ENCODE measurements around the gene MYO18A. TPM values are rescaled to one million over a fixed set of nuclear protein-coding genes. Genes with fewer than 3 reads are reported as not detected.
A peak's percentile ranks its signal among the peaks of the same experiment; 100 is the strongest.

The MYO18A gene
- total and polyA plus RNA-seq, 11 donors, result 83.5 to 340 (median 300) TPM

- peaks cover 0 to 18% (median 0%) of the 10 kb centered on the region in 12 donors for H3K4me1 ChIP-seq
- H3K9me3 ChIP-seq, result no peaks in the 10 kb centered on the region
- intact Hi-C loops (cut with DNase I), result no loop called here
- H3K4me3 ChIP-seq, result no peak overlapping the region
- ATAC-seq (peak in 3 of 4 donors; percentile 15 to 50 (median 30)), DNase-seq (no peak)
- 48 to 67% (median 51%) methylated on average over 7 to 10 of the region's 10 CpGs for WGBS, 4 donors
- H3K27me3 ChIP-seq, result peaks cover 0 to 8% (median 0%) of the 10 kb centered on the region in 9 donors
- H3K36me3 ChIP-seq, result no peaks in the 10 kb centered on the region
- TF ChIP-seq POLR2A (IDR thresholded peaks at IDR 0.05), result no peak
- no peak for TF ChIP-seq CTCF (IDR thresholded peaks at IDR 0.05)
- no peak overlapping the region for H3K27ac ChIP-seq
Measured at GRCh38 chr17:29048440-29049368, 131.5 kb downstream of the MYO18A start.

- Histone ChIP-seq H3K4me1 (peaks cover 0 to 40% (median 3%) of the 10 kb centered on the region in 12 donors), H3K36me3 (no peaks in the 10 kb centered on the region), H3K9me3 (no peaks in the 10 kb centered on the region), H3K27ac (no peak overlapping the region), H3K27me3 (peaks cover 0 to 8% (median 0%) of the 10 kb centered on the region in 9 donors), H3K4me3 (no peak overlapping the region)
- DNase-seq, result no peak
- intact Hi-C loops (cut with DNase I), result no loop called here
- no peak for TF ChIP-seq POLR2A (IDR thresholded peaks at IDR 0.05)
- TF ChIP-seq CTCF (IDR thresholded peaks at IDR 0.05), result no peak
- ATAC-seq, result no peak
- 80 to 91% (median 86%) methylated on average over 5 of the region's 5 CpGs for WGBS, 4 donors
Measured at GRCh38 chr17:29046473-29046839, 133.7 kb downstream of the MYO18A start.

GRCh38 chr17:29045734-29046472 is 134.3 kb downstream of the MYO18A start:
- H3K36me3 ChIP-seq, result no peaks in the 10 kb centered on the region
- ATAC-seq (no peak), DNase-seq (no peak)
- WGBS, 4 donors, result 60 to 77% (median 69%) methylated on average over 7 of the region's 7 CpGs
- no peak overlapping the region for H3K4me3 ChIP-seq
- TF ChIP-seq CTCF (IDR thresholded peaks at IDR 0.05), result no peak
- no peak for TF ChIP-seq POLR2A (IDR thresholded peaks at IDR 0.05)
- peaks cover 0 to 40% (median 3%) of the 10 kb centered on the region in 12 donors for H3K4me1 ChIP-seq
- intact Hi-C loops (cut with DNase I), result no loop called here
- H3K9me3 ChIP-seq, result no peaks in the 10 kb centered on the region
- peaks cover 0 to 8% (median 0%) of the 10 kb centered on the region in 9 donors for H3K27me3 ChIP-seq
- no peak overlapping the region for H3K27ac ChIP-seq

- Histone ChIP-seq H3K36me3 (no peaks in the 10 kb centered on the region), H3K4me3 (no peak overlapping the region), H3K27ac (no peak overlapping the region), H3K9me3 (no peaks in the 10 kb centered on the region), H3K27me3 (peaks cover 0 to 8% (median 0%) of the 10 kb centered on the region in 9 donors), H3K4me1 (peaks cover 0 to 40% (median 3%) of the 10 kb centered on the region in 12 donors)
- no peak for DNase-seq
- TF ChIP-seq CTCF (IDR thresholded peaks at IDR 0.05), result no peak
- no peak for TF ChIP-seq POLR2A (IDR thresholded peaks at IDR 0.05)
- intact Hi-C loops (cut with DNase I), result no loop called here
- no peak for ATAC-seq
- 86 to 100% (median 95%) methylated on average over 4 of the region's 4 CpGs for WGBS, 4 donors
Measured at GRCh38 chr17:29045026-29045425, 135.2 kb downstream of the MYO18A start.
